GM21360 (cell line): ENCODE results near the gene LRMDA.

Source experiments
- ATAC-seq: cut with Tn5 transposase; IDR thresholded peaks from one replicate; pipeline ENCODE4 v1.9.1; 2021; ENCODE audit warnings: mild to moderate bottlenecking, moderate library complexity; ENCODE audit not compliant: unreplicated experiment

Gene LRMDA

GRCh38 chr10:75967491-75967890, 536.1 kb downstream of the LRMDA start:
- ATAC-seq, result no peak

DNA sequence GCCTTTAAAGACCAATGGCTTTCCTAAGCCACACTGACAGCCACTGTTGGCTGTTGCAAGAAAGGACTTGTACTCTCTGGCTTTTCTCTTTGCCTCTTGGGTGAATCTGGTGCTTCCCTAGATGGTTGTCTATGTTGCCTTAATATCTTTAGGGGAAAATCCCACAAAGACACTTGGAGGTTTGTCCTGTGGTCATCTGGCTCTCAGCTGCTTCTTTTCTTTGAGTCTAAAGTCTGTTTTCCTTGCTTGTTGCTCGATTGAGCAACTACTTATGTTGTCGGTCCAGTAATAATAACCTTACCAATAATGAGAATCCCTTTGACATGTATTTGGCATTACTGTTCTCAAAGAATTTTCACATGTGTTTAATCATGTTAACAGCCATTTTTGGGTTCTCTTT, 537.6 kb downstream of the LRMDA start:
- ATAC-seq, result no peak

DNA sequence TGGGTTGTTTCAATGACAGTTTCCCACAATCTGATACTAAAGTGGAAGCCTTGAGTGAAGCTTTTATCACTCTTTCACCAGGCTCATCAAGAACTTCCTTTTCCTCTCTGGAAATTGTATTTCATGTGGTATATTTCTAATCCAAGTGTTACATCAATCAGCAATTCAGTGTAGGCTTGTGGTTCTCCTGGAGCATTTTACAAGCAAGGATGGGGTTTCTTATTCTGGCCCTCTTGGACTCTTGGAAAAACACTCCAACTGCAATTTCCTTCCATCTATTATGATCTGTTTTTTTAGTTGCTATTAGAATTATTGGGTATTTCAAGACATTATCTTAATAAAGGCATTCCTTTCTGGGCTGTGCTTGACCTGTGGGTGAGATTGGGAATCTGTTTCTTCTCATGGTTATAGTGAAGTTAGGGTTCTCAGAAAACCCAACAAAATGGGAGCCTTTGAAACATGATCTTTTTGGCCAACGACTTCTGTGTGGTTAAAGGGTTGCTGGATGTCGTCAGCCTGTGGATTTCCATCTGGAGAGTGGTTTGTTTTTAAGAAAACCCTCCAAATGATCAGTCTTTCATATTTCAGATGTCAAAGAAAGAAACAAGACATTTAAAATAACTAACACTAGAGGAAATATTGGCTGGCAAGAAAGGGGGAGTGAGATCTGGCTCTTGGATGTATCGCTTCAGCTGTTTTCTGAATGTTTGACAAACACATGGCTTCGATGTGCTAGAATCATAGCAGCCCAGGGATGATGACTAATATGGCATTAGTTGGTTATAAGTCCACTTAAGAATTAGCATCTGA, 540.2 kb downstream of the LRMDA start:
- no peak for ATAC-seq

- no peak for ATAC-seq
Observed at GRCh38 chr10:75972491-75973276, 541.3 kb downstream of the LRMDA start.

DNA sequence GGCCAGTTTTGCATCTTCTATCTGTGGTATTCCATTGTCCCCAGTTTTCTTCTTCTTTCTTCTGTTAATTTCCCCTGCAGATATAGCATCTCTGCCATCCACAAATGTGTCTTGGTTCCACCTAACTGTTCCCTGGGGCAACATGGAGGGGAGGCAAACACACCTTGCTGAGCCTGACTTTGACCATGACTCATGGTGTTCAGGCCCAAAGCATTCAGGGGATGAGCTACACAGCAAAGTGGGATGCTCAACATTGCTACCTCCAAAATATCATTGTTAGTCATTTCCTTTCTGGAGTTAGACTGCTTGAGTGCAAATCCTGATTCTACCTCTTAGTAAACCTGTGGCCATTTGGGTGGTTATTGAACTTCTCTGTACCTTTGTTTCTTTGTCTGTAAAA, 542.7 kb downstream of the LRMDA start:
- no peak for ATAC-seq

- ATAC-seq, result no peak
Observed at GRCh38 chr10:75976681-75977080, 545.3 kb downstream of the LRMDA start.

DNA sequence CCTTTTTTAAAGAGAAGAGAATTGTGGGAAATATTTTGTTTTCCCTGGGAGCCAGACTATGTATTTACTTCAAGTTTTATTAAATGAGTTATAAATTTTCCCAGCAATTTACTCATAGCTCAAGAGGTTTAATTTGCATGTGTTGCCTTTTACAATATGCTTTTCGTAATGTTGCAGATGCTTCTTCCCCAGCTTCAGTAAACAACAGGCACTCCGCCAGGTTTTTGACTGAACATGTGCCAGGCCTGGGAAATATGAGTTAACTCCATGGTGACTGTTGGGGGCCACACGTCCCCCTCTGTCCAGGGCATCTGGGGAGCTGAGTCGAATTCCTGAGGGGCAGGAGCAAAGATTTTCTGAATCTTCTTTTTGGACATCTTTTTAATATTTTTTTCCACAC, 545.7 kb downstream of the LRMDA start:
- ATAC-seq, result no peak

DNA sequence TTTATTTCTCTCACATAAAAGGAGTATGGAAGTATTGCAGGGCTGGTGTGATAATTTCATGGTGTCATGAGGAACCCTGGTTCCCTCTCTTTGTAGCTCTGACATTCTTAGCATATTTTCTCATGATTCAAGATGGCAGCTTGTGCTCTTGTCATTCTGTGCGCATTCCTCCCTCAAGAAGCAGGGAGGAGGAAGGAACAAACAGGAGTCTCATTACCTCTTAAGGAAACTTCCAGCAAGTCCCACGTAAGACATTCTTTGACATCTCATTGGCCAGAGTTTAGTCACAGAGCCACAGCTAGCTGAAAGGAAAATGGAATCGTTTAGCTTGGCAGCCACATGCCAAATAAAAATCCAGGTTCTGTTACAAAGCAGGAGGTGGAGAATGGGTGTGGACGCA, 546.8 kb downstream of the LRMDA start:
- no peak for ATAC-seq

DNA sequence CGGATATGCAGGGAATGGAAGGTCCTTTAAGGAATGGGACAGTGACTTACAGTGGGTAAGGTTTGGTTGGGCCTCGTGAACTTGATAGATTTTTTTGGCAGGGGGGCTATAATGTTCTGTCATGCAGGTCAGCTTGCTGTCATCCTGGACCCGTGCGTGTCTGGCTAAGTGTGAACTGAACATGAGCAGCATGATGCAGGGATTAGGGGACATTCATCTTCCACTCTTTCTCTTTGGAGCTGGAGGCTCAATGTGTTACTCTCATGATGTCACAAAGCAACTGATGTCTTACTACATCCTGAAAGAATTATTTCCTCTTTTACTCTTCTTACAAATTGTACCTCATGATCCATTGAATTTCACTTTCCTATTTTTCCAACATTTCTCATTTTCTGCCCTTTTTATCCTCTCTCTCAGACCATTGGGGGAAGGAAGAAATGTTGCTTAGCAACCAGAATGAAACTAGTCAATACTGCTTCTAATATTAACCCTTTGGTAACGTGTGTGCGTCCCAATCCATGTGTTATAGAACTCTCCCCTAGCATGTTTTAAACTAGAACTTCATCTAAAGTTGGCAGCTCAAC, 549.1 kb downstream of the LRMDA start:
- no peak for ATAC-seq

- ATAC-seq, result no peak
Observed at GRCh38 chr10:75982611-75983369, 551.4 kb downstream of the LRMDA start.

DNA sequence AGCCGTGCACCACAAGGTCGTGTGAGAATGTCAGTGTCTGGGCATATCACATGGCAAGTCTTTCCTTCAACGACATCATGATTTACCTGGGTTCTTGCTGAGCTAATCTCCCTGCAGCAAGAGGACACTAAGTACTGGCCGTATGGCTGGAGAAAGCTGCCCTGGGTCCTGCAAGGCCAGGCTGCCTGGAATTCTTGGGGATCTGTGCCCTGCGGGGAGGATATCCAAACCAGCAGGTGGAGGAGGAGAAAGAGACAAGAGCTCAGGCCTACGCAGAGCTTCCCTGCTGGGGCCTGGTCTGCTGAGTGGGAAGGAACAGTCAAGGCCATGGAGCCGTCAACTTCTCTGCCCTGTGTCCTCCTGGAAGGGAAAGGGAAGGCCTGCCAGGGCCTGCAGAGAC, 552.6 kb downstream of the LRMDA start:
- no peak for ATAC-seq

DNA sequence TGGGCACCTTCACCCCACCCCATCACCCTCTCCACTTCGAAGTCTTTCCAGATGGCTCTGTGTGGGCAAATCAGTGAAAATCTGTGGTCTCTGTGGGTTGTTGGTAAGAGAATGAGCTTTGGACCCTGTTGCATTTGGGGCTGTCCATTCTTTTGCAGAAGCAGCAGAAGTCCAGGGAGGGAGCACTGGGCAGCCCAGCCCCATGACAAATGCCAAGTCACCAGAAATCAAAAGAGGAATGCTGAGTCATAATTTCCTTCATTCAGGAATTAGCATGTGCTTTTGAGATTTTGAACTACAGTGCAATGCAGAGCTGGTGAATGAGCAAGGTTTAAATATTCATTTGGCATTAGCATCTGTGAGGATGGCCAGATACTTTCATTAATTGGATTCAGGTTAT, 556.2 kb downstream of the LRMDA start:
- no peak for ATAC-seq

DNA sequence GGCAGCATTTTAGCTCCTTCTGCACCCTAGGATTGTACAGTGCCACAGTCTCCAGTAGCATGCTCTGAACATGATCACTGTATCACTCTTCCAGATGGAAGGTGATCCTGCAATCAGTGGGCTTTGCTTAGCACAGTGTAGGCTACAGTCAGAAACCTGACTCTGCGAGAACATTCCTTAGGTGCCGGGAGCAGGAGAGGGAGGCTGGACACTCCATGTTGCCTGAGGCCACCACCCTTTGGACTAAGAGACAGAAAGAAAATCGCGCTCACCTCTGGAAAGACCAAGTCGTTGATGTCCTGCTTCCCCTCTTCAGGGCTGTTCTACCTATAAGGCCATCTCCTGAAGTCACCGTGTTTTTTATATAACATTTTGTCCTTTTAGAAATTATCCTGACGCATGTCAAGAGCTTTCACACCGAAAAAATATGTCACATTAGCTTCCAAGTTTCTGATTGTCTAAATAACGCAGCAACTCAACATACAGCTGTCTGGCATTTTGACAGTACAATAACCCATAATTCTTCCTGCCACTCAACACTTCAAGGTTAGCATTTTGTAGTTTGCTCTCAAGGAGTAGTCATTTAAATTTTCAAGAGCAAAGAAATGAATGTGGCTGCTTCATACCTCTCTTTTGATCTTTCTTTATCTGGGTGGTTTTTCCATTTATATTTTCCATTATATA, 563.1 kb downstream of the LRMDA start:
- ATAC-seq, result no peak

DNA sequence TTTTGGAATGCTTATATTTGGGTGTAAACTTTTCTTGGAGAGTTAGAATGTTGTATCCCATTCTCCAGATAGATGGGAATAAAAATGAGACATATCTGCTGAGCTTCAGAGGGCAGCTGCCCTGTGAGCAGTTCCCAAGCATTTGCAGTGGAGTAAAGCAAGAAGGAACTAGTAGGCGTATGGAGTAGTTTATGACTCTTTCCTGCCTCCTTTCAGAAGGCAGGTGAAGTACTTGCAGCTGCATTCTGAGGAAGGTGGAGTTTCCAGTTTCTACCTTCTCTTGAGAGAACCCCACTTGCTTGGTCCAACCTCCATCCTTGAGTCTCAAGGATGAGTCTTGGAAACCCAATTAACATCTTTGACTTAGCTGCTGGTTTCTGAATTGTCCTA, 563.6 kb downstream of the LRMDA start:
- no peak for ATAC-seq

DNA sequence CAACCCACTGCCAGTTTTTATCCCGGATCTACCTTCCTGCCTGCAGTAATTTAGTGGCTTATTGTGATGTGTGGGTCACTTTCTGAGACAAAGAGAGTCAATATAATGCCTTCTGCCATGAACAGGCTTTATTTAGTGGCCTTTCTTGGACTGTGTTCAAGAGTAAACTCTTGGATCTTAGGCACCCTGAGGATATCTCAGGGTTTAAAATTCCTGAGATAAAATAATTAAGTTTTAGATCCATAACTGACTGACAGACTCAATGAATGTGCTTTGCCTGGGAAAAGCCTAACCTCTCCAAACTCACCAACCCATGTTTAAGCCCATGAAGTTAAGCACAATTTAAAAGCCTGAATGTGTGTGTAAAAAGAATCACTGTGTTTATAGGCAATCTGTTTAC, 564.3 kb downstream of the LRMDA start:
- no peak for ATAC-seq

GRCh38 chr10:75999001-75999400, 567.6 kb downstream of the LRMDA start:
- ATAC-seq, result no peak

DNA sequence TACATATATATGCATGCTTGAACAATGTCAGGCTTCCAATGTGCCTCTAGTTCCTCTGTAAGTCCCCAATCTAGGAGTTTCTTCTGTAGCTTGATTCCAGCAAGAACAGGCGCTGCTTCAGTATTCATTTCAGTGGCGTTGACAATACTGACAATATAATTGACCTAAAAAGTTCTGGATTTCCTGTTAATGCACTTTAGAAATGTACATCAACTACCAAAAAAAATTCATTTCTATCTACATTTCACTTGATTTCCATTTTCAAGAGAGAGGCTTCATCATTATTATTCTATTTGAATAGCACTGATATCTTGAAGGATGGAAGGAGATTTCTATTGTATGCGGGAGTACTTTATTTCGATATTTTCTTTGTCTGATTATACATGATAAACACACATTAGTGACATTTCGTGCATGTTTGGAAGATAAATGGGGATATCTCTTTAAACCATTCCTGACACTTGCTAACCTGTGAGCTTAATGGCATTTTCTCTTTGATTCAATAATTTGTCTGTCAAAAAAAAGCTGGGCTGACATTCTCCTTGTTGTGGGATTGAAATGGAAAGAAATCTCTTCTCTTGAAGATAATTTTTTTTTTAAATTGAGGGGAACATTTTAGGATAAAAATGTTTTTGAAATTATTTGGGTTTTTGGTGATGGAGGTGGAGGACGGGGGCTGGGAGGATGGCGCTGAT, 568.2 kb downstream of the LRMDA start:
- ATAC-seq, result no peak

DNA sequence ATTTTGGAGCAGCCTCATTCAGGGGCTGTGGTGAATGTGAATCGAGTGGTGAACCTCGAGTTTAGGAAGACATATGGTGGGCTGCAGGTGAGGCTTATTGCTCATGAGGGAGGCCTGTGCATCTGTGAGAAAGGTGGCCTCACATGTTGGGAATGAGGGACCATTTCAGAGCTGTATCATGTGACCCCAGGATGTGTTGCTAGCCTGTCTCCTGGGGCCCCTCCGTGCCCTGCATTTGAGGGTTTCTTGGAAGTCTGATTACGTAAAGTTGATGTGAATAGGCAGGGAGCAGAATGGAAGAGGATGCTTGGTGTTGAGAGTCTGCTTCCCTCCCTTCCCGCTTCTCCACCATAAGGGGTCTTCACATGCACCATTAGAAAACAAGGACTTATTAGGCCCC, 569.1 kb downstream of the LRMDA start:
- ATAC-seq, result no peak

DNA sequence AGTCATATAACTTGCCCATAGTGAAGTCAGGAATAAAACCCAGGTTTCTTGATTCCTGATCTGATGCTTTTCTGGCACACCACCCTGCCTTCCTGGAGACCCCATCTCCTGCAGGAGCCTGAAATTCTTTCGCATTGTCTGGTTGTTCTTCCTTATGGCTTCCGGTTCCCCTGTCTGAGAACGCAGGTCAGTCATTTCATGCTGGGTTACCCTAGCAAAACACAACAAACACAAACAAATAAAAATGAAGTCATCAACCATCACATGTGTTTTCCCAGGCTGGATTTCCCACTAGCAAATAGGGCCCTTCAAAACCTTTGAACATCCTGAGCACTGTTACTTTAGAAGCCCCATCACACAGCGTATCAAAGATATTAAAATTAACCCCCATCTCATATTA, 569.6 kb downstream of the LRMDA start:
- no peak for ATAC-seq

DNA sequence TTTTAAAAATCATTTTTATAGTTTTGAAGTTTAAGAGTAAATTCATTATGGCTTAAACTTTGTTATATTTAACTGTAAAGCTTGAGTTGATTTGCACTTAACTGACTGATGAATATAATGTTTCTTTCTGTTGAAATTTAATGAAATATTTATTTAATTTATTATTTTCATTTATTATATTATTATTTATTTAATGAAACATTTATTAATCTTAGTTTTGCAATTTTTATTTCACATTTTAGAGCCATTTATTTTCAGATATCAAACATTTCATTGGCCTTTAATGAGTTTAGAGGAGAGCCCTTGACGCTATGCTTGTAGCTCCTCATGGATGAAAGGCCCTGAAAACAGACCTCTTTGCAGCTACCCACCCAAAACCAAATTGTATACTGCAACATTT, 570.0 kb downstream of the LRMDA start:
- no peak for ATAC-seq
